ENCODE measurements around the gene ZSWIM5.

DNA sequence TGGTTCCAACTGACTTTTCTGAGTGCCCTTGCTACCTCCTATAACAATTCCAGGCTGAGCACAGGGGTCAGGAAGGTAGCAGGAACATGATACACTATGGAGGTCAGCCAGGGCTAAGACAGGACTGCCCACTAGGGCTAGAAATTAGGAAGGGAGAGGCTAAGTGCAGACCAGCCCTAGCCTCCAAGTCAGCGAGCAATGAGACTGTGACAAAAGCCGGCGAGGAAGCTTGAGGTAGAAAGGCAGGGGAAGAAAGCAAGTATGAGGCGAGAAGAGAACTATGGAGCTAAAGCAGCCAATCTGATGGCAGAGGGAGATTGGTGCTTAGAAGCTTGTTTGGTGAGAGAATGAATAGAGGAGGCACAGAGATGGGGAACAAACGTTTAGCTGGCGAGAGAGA lies 189.6 kb downstream of the ZSWIM5 start:
- TF ChIP-seq, protein P1, sequence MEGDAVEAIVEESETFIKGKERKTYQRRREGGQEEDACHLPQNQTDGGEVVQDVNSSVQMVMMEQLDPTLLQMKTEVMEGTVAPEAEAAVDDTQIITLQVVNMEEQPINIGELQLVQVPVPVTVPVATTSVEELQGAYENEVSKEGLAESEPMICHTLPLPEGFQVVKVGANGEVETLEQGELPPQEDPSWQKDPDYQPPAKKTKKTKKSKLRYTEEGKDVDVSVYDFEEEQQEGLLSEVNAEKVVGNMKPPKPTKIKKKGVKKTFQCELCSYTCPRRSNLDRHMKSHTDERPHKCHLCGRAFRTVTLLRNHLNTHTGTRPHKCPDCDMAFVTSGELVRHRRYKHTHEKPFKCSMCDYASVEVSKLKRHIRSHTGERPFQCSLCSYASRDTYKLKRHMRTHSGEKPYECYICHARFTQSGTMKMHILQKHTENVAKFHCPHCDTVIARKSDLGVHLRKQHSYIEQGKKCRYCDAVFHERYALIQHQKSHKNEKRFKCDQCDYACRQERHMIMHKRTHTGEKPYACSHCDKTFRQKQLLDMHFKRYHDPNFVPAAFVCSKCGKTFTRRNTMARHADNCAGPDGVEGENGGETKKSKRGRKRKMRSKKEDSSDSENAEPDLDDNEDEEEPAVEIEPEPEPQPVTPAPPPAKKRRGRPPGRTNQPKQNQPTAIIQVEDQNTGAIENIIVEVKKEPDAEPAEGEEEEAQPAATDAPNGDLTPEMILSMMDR (IDR thresholded peaks at IDR 0.05) = no peak
- no peak for TF ChIP-seq POLR2A (IDR thresholded peaks at IDR 0.05)

All from body of pancreas (tissue), 4 donors.